Stimulated activated naive CD8-positive, alpha-beta T cell treated with anti-CD3 and anti-CD28 coated beads, Interleukin-15, amount 100 ng/mL, for 72 hours (primary cell): Measurements from ENCODE around the gene MIF.
"Not testable (repeated sequence)": the region's sequence is repeated elsewhere in the genome, so short reads cannot be mapped to it uniquely, and the experiment has no call there.

Source experiments
- ATAC-seq: fragments of 150-1000 bp; cut with Tn5 transposase; 2 replicates; pipeline ENCODE4 v1.10.0; 2021; ENCODE audit warnings: mild to moderate bottlenecking, moderate library complexity
- DNase-seq, 2 donors: peaks; one replicate each; pipeline ENCODE4 v3.0.0; 2021 to 2022
- H3K27ac Mint-ChIP-seq, 2 donors: one replicate each; pipeline ENCODE4 v1.8.0; 2022; ENCODE audit warnings: mild to moderate bottlenecking in 2 of 2, mixed read lengths in 2 of 2, moderate library complexity in 2 of 2
- H3K27me3 Mint-ChIP-seq: one replicate; pipeline ENCODE4 v1.8.0; 2022; ENCODE audit warnings: mixed read lengths
- H3K4me1 Mint-ChIP-seq: one replicate; pipeline ENCODE4 v1.8.0; 2022; ENCODE audit warnings: mild to moderate bottlenecking, mixed read lengths
- H3K4me3 Mint-ChIP-seq, 2 donors: one replicate each; pipeline ENCODE4 v1.8.0; 2022; ENCODE audit warnings: mild to moderate bottlenecking in 2 of 2, mixed read lengths in 2 of 2, moderate library complexity in 1 of 2
- H3K9me3 Mint-ChIP-seq, 2 donors: one replicate each; pipeline ENCODE4 v1.8.0; 2022; ENCODE audit warnings: mixed read lengths in 2 of 2

Gene MIF

GRCh38 chr22:23938328-23939016 is 44.3 kb downstream of the MIF start:
- Mint-ChIP-seq H3K4me3 (no peak overlapping the region), H3K4me1 (no peaks in the 10 kb centered on the region), H3K27me3 (peaks cover 7% of the 10 kb centered on the region), H3K9me3 (no peaks in the 10 kb centered on the region), H3K27ac (no peak overlapping the region)
- DNase-seq (no peak), ATAC-seq (no peak)

GRCh38 chr22:23939017-23939357 is 44.8 kb downstream of the MIF start:
- Mint-ChIP-seq H3K4me1 (no peaks in the 10 kb centered on the region), H3K9me3 (no peaks in the 10 kb centered on the region), H3K27me3 (peaks cover 7% of the 10 kb centered on the region), H3K27ac (no peak overlapping the region), H3K4me3 (no peak overlapping the region)
- DNase-seq (no peak), ATAC-seq (no peak)

GRCh38 chr22:23940166-23940565 is 46.0 kb downstream of the MIF start:
- ATAC-seq, H3K9me3 Mint-ChIP-seq, H3K27me3 Mint-ChIP-seq, H3K4me1 Mint-ChIP-seq, H3K4me3 Mint-ChIP-seq, DNase-seq, H3K27ac Mint-ChIP-seq: not testable (repeated sequence)
